ENCODE data around the gene CENPF. TPM values are rescaled to one million over a fixed set of nuclear protein-coding genes. Genes with fewer than 3 reads are reported as not detected.
"Not testable (repeated sequence)": the region's sequence is repeated elsewhere in the genome, so short reads cannot be mapped to it uniquely, and the experiment has no call there.

The CENPF gene
- total and polyA plus RNA-seq, 8 donors: 0.15 to 43.2 (median 6.8) TPM

DNA sequence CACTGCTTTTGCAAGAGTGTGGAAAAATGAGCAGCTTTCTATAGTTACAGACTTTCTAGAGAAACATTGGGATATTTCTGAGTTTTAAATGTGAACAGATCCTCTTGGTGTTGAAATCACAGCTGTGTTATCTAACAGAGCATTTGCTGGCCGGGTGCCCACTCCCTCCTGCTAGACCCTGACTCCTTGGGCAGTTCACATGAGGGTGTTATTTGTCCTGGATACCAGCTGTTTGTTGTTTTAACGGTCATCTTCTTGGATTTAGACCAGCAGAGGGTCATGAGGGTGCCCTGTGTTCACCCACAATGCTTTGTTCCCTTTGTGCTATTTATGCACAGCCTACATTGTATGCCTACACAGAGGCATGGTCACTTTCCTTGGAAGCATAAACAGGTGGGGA is 67.1 kb downstream of the CENPF start:
- TF ChIP-seq EP300 (IDR thresholded peaks at IDR 0.05) (no peak), POLR2AphosphoS5 (IDR thresholded peaks at IDR 0.05) (no peak)
- H3K9me3 ChIP-seq: no peaks in the 10 kb centered on the region
- H3K4me1 ChIP-seq: no peaks in the 10 kb centered on the region
- DNase-seq: peak; percentile 33 to 71
- H3K36me3 ChIP-seq: no peaks in the 10 kb centered on the region
- H3K27ac ChIP-seq: no peak overlapping the region
- no peaks in the 10 kb centered on the region for H3K27me3 ChIP-seq
- 38 to 51% (median 46%) methylated on average over 2 of the region's 2 CpGs for WGBS, 5 donors
- H3K4me3 ChIP-seq: no peak overlapping the region
- intact Hi-C loops (cut with DNase I; ENCODE audit: low total_unique reads): no loop called here

DNA sequence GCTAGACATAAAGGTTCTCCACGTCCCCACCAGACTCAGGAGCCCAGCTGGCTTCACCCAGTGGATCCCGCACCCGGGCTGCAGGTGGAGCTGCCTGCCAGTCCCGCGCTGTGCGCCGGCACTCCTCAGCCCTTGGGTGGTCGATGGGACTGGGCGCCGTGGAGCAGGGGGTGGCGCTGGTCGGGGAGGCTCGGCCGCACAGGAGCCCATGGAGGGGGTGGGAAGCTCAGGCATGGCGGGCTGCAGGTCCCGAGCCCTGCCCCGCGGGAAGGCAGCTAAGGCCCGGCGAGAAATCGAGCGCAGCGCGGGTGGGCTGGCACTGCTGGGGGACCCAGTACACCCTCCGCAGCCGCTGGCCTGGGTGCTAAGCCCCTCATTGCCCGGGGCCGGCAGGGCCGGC is 70.0 kb downstream of the CENPF start:
- 67 to 98% (median 86%) methylated on average over 3 to 27 of the region's 29 CpGs for WGBS, 5 donors
- H3K27me3 ChIP-seq; DNase-seq; H3K27ac ChIP-seq; intact Hi-C loops (cut with DNase I; ENCODE audit: low total_unique reads); H3K9me3 ChIP-seq; H3K36me3 ChIP-seq; H3K4me1 ChIP-seq: not testable (repeated sequence)
- H3K4me3 ChIP-seq: peak overlapping the region in 1 of 4 donors; percentile 11

DNA sequence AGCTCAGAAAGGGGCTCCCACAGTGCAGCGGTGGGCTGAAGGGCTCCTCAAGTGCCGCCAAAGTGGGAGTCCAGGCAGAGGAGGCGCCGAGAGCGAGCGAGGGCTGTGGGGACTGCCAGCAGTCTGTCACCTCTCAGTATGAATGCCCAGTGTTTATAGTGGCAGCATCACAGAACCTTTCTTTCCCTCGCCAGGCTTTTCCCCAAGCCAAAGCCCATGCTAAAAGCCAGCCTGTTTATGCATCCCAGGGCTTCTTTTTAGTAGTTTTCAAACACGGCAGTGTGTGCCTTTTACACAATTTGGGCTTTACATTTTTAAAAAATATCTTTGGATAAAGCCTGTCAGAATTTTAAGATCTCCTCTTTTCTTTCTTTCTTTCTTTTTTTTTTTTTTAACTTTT is 70.6 kb downstream of the CENPF start:
- H3K4me1 ChIP-seq: no peaks in the 10 kb centered on the region
- H3K36me3 ChIP-seq: no peaks in the 10 kb centered on the region
- peak overlapping the region in 1 of 4 donors; percentile 11 for H3K4me3 ChIP-seq
- no peaks in the 10 kb centered on the region for H3K27me3 ChIP-seq
- 78 to 99% (median 90%) methylated on average over 6 to 8 of the region's 8 CpGs for WGBS, 5 donors
- no peak for DNase-seq
- intact Hi-C loops (cut with DNase I; ENCODE audit: low total_unique reads): no loop called here
- no peaks in the 10 kb centered on the region for H3K9me3 ChIP-seq
- no peak overlapping the region for H3K27ac ChIP-seq
- TF ChIP-seq EP300 (IDR thresholded peaks at IDR 0.05) (no peak), POLR2AphosphoS5 (IDR thresholded peaks at IDR 0.05) (no peak)
- TF ChIP-seq, protein P1, sequence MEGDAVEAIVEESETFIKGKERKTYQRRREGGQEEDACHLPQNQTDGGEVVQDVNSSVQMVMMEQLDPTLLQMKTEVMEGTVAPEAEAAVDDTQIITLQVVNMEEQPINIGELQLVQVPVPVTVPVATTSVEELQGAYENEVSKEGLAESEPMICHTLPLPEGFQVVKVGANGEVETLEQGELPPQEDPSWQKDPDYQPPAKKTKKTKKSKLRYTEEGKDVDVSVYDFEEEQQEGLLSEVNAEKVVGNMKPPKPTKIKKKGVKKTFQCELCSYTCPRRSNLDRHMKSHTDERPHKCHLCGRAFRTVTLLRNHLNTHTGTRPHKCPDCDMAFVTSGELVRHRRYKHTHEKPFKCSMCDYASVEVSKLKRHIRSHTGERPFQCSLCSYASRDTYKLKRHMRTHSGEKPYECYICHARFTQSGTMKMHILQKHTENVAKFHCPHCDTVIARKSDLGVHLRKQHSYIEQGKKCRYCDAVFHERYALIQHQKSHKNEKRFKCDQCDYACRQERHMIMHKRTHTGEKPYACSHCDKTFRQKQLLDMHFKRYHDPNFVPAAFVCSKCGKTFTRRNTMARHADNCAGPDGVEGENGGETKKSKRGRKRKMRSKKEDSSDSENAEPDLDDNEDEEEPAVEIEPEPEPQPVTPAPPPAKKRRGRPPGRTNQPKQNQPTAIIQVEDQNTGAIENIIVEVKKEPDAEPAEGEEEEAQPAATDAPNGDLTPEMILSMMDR (IDR thresholded peaks at IDR 0.05): no peak

DNA sequence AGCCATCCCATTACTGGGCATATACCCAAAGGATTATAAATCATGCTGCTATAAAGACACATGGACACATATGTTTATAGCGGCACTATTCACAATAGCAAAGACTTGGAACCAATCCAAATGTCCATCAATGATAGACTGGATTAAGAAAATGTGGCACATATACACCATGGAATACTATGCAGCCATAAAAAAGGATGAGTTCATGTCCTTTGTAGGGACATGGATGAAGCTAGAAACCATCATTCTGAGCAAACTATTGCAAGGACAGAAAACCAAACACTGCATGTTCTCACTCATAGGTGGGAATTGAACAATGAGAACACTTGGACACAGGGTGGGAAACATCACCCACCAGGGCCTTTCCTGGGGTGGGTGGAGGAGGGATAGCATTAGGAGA is 72.5 kb downstream of the CENPF start:
- 76 to 97% (median 91%) methylated on average over 1 of the region's 1 CpG for WGBS, 5 donors

DNA sequence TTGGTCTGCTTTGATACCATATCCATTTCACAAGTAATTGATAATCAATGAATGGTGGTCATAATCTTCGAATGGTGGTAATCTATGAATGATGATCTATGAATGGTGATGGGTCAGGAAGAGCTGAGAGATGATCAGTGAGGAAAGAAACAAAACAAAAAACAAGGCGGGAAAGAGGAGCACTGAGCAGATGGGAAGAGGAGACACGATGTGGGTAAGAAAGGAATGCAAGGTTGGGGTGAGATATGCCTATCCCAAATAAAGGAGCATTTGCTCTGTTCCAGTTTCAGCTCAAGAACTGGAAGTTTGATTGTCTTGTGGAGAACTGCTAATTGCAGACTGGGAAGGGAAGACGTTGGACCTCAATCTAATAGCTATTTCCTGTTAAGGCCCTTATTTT is 73.8 kb downstream of the CENPF start:
- Histone ChIP-seq H3K4me3 (no peak overlapping the region), H3K27ac (no peak overlapping the region), H3K36me3 (no peaks in the 10 kb centered on the region), H3K9me3 (no peaks in the 10 kb centered on the region), H3K27me3 (no peaks in the 10 kb centered on the region), H3K4me1 (no peaks in the 10 kb centered on the region)
- intact Hi-C loops (cut with DNase I; ENCODE audit: low total_unique reads): no loop called here
- 79 to 88% (median 84%) methylated on average over 4 of the region's 4 CpGs for WGBS, 5 donors
- no peak for DNase-seq
- TF ChIP-seq POLR2A (IDR thresholded peaks at IDR 0.05) (no peak), POLR2AphosphoS5 (IDR thresholded peaks at IDR 0.05) (no peak), EP300 (IDR thresholded peaks at IDR 0.05) (no peak)
- TF ChIP-seq, protein P1 (IDR thresholded peaks at IDR 0.05): no peak

More for the DNA sequence above, 72.5 kb downstream of the CENPF start:
- H3K4me3 ChIP-seq; H3K27ac ChIP-seq; H3K27me3 ChIP-seq; H3K36me3 ChIP-seq; intact Hi-C loops (cut with DNase I; ENCODE audit: low total_unique reads); H3K4me1 ChIP-seq; DNase-seq; H3K9me3 ChIP-seq: not testable (repeated sequence)

DNA sequence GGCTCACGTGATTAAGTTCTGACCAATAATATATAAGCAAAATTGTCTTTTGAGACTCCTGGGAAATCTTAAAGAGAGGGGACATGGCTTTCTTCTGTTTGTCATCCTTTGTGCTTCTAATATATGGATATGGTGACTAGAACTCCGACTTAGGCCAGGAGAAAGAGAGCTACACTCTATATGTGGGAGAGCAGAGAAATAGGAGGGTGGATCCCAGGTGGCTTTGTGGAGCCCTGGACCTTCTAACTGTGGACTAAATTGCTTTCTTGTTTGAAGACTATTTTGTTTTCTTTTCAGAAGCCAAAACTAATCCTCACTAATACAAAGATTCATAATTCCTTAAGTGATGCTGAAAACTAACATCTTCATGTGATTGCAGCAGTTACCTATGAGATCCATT is 75.0 kb downstream of the CENPF start:
- TF ChIP-seq, protein P1 (IDR thresholded peaks at IDR 0.05): no peak
- TF ChIP-seq POLR2A (IDR thresholded peaks at IDR 0.05) (no peak), EP300 (IDR thresholded peaks at IDR 0.05) (no peak), POLR2AphosphoS5 (IDR thresholded peaks at IDR 0.05) (no peak)

More for the DNA sequence above, 75.0 kb downstream of the CENPF start:
- H3K27ac ChIP-seq: no peak overlapping the region
- no peaks in the 10 kb centered on the region for H3K36me3 ChIP-seq
- 87 to 92% (median 91%) methylated on average over 2 of the region's 2 CpGs for WGBS, 5 donors
- H3K4me1 ChIP-seq: no peaks in the 10 kb centered on the region
- H3K9me3 ChIP-seq: no peaks in the 10 kb centered on the region
- intact Hi-C loops (cut with DNase I; ENCODE audit: low total_unique reads): no loop called here
- no peaks in the 10 kb centered on the region for H3K27me3 ChIP-seq
- no peak overlapping the region for H3K4me3 ChIP-seq
- DNase-seq: no peak
